Measurements from ENCODE around the gene CEP70. TPM values are rescaled to one million over a fixed set of nuclear protein-coding genes. Genes with fewer than 3 reads are reported as not detected.
"Not testable (repeated sequence)": the region's sequence is repeated elsewhere in the genome, so short reads cannot be mapped to it uniquely, and the experiment has no call there.

Gene CEP70, protein sequence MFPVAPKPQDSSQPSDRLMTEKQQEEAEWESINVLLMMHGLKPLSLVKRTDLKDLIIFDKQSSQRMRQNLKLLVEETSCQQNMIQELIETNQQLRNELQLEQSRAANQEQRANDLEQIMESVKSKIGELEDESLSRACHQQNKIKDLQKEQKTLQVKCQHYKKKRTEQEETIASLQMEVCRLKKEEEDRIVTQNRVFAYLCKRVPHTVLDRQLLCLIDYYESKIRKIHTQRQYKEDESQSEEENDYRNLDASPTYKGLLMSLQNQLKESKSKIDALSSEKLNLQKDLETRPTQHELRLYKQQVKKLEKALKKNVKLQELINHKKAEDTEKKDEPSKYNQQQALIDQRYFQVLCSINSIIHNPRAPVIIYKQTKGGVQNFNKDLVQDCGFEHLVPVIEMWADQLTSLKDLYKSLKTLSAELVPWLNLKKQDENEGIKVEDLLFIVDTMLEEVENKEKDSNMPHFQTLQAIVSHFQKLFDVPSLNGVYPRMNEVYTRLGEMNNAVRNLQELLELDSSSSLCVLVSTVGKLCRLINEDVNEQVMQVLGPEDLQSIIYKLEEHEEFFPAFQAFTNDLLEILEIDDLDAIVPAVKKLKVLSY
- 90.6 TPM for total RNA-seq

DNA sequence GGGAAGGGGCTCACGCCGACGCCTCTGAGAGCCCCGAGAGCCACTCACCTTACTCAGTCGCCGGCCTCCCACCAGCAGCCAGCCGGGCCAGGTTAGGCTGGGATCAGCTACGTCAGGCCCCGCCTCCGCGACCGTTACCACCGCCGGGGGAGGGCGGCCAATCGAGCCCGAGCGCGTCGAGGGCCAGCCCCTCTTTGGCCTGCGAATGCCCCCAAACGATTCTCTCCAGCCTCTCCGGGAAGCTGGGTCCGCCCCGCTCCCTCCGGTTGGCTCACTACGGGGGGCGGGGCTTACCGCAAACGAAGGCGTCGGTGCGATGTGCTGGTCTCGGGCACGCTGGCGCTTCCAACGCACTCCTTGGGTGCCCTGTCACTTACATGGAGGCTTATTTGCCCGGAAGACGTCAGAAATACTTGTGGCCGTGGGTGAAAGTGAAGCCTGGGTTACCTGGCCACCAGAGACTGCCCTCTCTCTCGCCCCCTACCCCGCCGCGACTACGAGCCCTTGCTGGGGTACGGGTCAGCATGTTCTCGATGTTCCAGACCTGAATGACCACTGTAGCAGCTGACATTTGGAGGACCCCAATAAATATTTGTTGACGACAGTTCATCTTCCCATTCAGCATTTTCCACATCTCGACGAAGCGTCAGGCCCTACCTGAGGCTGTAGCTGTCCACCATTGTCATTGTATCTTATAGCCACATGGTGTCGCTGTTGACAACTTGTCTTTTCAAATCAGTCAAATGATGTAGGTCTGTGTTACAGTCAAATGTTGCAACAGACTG is at the start of gene CEP70:
CEP70 (minus strand) TSS at position 111 of the 785 bp plus-strand sequence. CDS start 21,333 bp downstream, outside the sequence.
- DNase-seq, result no peak

DNA sequence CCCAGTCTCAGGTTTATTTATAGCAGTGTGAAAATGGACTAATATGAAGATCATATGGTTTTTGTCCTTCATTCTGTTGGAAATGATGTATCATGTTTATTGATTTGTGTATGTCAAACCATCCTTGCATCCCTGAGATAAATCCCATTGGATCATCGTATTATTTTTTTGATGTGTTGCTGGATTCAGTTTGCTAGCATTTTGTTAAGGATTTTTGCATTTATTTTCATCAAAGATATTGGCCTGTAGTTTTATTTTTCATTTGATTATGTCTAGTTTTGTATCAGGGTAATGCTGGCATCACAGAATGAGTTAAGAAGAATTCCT is 48.8 kb upstream of the CEP70 start:
- DNase-seq, result no peak

DNA sequence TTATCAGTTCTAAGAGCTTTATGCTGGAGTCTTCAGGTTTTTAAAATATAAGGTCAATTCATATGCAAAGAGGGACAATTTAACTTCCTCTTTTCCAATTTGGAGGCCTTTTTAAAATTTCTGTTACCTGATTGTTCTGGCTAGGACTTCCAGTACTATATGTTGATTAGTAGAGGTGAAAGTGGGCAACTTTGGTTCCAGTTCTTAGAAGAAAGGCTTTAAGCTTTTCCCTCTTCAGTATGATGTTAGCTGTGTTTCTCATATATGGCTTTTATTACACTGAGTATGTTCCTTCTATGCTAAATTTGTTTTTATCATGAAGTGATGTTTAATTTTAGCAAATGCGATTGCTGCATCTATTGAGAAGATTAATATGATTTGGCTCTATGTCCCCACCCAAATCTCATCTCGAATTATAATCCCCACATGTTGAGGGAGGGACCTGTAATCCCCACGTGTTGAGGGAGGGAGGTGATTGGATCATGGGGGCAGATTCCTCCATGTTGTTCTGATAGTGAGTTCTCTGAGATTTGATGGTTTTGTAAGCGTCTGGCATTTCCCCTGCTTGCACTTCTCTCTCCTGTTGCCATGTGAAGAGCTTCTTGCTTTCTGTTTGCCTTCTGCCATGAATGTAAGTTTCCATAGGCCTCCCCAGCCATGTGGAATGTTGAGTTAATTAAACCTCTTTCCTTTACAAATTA is 48.3 kb upstream of the CEP70 start:
- DNase-seq, result no peak

DNA sequence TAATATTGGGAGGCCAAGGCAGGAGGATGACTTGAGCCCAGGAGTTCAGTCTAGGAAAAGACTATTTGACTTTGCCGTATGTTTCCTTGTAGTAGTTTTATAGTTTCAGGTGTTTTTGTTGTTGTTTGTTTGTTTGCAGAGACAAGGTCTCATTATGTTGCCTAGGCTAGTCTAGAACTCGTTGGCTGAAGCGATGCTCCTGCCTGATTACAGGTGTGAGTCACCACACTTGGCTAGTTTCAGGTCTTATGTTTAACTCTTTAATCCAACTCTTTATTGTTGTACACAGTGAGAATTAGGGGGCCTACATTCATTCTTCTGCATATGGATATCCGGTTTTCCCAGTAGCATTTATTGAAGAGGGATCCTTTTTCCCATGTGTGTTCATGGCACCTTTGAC is 46.5 kb upstream of the CEP70 start:
- DNase-seq, result no peak

DNA sequence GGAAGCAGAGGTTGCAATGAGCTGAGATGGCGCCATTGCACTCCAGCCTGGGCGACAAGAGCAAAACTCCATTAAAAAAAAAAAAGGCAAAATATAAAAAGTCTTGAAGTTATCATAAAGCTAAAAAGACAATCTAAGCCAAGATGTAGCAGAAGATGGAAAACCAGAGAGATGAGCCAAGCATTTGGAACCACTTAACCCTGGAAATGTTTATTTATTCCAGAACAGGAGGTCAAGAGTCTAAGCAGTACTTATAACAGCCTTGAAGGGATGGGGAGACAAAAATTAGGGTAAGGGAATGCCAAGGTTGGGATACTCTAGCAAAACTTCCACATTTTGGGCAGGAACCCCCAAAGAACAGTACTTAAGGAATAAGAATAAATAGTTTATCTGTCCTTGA is 44.6 kb upstream of the CEP70 start:
- DNase-seq, result no peak

DNA sequence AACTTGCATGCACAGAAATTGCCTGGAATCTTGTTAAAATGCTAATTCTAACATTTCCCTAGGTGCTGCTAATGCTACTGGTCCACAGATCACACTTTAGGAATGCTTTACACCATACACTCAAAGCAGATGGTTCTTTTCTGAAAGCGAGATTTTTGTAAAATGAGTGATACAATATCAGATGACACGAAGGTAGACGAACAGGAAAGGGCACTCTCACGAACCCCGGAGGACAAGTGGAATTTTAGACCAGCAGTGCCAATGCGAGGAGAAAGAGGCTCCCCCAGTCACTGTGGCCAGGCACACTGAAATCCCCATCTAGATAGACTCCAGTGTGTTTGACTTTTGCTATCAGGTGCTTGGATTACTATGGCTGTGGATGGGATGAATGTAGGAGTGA is 35.5 kb upstream of the CEP70 start:
- DNase-seq, result no peak

DNA sequence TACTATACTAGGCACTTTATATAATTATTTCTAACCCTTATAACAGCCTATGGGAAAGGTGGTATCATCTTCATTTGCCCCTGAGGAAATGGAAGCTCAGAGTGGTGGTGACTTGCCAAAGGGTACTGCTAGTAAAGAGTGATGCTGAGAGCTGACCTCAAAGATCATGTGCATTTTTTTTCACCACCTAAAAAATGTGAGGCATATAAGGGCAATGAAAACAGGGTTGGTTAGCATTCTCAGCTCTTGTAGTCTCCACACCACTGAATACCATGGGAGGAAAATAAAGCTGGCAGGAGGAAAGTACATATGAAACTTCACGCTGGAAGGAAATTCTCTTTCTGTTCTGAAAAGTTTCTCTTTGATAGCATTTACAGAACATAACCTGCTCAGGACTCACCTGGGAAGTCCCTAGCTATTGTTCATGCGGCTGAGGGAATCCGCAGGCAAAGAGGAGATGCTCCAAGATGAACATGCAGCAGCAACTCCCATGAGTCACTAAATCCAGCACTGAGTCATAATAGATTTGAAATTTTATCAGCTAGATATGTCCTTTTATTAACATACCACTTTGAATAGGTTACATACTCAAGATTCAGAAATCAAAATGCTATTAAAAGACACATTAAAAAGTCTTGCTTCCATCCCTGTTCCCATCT is 31.8 kb upstream of the CEP70 start:
- no peak for DNase-seq

DNA sequence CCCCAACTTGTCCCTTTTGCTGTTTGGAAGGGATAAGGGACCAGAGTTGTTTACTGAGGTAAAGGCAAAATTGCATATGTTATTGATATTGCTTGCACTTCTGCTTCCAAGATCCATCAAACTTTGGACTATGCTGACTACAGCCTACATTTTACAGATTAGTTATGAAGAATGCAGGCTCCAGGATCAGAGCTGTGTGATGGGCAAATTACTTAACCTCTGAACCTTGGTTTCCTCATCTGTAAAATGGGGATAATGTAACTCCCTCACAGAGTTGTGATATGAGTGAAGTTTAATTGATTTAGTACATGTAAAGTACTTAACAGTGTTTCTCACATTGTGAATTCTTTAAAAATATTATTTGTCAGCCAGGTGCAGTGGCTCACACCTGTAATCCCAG is 30.5 kb upstream of the CEP70 start:
- no peak for DNase-seq

DNA sequence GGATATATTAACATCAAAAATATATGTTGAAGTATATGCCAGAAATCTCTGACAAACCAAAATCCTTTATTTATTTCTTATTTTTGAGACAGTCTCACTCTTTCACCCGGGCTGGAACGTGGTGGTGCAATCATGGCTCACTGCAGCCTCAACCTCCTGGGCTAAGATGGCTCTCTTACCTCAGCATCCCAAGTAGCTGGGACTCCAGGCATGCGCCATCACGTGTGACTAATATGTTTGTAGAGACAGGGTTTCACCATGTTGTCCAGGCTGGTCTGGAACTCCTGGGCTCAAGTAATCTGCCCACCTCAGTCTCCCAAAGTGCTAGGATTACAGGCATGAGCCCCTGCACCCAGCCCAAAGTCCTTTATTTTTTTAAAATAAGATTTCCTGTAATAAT is 26.4 kb upstream of the CEP70 start:
- no peak for DNase-seq

DNA sequence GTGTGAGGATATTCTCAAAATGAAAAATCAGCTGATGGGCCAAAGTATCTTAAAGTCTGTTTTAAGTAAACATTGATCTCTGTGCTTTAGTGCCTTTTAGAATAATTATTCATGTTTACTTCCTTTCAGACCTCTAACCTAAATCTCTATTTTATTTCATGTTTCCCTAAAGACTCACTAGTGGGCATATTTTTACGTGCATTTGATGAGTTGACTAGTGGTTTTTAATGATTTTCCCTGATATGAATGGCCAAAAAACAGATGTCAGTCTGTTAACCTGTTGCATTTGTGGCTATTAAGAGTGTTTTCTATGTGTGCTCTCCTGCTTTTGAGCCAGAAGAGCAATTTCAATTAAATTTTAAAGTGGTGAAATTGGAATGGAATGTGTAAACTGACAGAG is 21.4 kb upstream of the CEP70 start:
- no peak for DNase-seq

DNA sequence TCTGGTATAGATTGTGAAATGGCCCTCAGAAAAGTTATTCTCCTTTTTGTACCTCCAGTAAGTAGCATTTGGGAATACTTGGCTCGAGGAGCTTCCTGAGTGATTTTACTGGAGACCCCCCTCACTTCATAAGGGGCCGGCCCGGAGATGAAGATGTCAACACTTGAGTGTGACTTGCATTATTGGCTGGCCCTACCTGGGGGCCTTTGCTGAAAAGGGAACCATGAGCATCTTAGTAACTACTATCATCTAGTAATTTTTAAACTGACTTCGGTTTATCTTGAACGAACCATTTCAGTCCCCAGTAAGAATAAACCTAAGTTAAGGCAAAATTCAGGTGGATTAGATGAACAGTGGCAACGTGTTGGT is 15.8 kb upstream of the CEP70 start:
- no peak for DNase-seq

DNA sequence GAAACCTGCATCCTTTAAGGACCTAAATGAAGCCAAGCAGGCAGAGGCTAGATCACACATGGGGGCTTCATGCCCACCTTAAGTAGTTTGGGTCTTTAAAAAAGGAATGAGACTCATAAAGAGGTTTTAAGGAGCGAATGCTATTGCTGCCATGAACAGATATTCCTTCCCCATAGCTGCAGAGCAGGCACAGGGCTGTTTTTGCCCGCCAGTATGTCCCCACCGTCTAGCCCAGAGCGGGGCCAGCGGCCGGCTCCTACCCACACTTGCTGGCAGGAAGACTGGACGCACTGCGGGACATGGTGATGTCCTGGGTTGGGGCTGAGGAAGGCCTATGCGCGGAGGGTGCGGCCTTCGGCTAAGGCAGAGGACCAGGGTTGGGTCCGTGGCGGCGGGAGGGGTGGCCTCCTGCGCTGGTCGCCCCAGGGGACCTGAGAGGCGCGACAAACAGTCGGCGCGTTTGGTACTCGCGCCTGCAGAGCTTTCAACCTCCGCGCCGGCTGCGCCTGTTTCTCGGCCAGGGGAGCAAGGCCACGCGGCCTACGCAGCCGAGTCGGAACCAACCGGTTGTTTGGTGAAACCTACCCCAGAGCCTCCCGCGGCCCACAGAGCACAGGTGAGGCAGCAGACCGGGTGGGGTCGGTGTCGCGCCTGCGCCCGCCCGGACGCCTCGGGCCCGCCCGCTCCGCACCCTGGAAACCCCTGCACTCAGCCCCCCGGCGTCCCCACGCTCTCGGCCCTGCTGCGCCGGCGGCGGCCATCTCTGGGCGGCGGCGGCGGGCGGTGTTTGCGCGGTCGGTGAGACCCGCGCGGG is 14.5 kb upstream of the CEP70 start, which contains the start of gene FAIM:
FAIM (plus strand) TSS at position 450 of the 814 bp plus-strand sequence. CDS start 10,956 bp downstream, outside the sequence.
- DNase-seq, result peak; percentile 59

DNA sequence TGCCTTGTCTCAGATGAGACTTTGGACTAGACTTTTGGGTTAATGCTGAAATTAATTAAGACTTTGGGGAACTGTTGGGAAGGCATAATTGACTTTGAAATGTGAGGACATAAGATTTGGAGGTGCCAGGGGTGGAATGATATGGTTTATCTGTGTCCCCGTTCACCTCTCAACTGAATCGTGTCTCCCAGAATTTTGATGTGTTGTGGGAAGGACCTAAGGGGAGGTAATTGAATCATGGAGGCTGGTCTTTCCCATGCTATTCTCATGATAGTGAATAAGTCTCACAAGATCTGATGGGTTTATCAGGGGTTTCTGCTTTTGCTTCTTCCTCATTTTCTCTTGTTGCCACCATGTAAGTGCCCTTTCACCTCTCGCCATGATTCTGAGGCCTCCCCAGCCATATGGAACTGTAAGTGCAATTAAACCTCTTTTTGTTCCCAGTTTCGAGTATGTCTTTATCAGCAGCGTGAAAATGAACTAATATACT is 10.1 kb upstream of the CEP70 start:
- DNase-seq, result not testable (repeated sequence)

DNA sequence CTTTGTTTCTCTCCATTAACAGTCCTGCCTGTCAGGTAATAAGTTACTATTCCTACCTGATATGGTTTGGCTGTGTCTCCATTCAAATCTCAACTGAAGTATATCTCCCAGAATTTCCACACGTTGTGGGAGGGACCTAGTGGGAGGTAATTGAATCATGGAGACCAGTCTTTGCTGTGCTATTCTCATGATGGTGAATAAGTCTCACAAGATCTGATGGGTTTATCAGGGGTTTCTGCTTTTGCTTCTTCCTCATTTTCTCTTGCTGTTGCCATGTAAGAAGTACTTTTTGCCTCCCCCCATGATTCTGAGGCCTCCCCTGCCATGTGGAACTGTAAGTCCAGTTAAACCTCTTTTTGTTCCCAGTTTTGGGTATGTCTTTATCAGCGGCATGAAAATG is 7.6 kb upstream of the CEP70 start:
- DNase-seq, result not testable (repeated sequence)

DNA sequence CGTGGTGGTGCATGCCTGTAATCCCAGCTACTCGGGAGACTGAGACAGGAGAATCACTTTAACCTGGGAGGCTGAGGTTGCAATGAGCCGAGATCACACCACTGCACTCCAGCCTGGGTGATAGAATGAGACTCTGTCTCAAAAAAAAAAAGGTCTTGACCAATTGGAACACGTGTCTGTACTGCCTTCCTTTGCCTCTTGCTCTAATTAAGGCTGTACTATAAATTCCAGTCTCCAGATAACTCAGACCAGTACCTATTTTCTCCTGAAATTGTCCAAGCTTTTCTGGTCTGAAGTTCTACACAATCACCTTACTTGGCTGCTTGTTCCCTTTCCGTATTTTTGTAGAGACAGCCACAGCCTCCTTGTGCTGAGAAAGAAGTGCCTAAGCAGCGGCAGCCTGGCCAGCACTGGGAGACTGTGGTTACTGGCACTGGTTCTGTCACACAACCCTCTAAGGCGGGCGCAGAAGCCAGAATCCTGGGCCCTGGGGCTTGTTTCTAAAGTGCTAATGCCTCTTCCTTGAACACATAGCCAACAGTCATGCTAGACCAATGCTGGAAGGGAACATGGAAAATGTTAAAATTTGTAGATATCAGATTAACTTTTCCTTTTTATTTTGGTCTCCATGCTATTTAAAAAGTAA is 6.2 kb upstream of the CEP70 start:
- DNase-seq, result no peak

DNA sequence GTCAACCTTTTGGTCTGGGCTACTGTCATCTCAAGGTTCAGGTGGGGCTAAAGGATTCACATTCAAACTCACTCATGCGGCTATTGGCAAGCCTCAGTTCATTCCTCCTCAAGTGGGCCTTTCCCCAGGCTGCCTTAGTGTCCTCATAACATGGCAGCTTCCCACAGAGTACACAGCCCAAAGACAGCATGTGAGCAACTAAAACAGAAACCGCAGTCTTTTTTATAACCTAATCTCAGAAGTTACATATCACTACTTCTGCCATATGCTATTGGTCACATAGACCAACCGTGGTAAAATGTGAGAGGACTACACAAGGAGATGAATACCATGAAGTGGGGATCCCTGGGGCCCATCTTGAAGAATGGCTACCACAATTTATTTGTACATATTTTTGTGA is 4.5 kb upstream of the CEP70 start:
- DNase-seq, result no peak

DNA sequence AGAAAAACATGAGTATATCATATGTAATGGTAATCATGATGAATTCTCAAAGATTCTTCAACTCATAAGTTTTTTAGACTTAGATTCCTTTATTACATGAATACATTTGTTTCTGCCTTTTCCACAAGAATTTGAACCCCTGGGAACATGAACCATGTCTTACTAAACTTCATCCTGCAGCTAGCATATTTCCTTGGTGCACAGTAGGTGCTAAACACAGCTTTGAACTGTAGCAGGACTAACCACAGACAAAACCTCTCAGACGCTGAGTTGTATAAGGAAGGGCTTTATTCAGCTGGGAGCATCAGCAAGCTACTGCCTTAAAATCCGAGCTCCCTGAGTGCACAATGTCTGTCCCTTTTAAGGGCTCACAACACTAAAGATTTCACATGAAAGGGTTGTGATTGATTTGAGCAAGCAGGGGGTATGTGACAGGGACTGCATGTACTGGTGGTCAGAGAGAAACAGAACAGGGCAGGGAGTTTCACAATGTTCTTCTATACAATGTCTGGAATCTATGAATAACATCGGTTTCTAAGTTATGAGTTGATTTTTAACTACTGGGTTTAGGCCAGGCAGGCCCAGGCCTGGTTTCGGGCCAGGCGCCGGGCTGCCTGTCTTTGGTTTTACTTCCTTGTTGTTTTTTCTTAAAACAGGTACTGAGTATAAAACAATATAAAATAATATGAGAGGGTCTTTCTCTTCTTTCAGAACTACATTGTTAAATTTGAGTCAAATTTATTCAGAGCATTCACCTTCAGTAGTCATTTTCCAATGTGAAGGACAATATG is 3.3 kb upstream of the CEP70 start:
- DNase-seq, result not testable (repeated sequence)

DNA sequence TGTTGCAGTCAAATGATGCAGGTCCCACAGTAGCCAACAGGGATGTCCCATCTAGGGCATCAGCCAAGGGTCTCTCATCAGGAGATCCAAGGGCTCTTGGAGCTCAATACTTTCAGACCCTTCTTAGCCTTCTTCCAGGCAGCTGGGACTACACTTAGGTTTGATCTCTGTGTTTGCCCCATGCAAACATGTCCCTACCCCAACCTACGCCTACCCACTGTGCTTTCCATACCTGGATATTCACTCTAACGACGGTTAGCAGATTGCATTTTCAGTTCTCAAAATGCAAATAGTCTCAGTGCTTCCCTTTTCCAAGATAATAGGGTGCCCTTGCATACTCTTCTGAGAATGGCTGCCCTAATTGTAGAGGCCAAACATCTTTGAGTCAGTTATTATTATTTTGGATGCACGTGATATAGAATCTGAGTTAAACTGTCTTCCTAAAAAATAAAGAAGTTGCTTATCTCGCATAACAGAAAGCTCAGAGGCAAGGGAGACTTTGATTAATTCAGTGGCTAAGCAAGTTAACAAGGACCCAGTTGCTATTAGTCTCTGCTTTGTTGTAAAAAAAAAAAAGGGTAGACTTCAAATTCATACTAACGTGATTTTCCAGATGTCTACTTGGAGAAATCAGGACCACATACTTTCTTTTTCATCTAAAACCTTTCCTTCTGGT is 1.0 kb upstream of the CEP70 start:
- DNase-seq, result no peak

DNA sequence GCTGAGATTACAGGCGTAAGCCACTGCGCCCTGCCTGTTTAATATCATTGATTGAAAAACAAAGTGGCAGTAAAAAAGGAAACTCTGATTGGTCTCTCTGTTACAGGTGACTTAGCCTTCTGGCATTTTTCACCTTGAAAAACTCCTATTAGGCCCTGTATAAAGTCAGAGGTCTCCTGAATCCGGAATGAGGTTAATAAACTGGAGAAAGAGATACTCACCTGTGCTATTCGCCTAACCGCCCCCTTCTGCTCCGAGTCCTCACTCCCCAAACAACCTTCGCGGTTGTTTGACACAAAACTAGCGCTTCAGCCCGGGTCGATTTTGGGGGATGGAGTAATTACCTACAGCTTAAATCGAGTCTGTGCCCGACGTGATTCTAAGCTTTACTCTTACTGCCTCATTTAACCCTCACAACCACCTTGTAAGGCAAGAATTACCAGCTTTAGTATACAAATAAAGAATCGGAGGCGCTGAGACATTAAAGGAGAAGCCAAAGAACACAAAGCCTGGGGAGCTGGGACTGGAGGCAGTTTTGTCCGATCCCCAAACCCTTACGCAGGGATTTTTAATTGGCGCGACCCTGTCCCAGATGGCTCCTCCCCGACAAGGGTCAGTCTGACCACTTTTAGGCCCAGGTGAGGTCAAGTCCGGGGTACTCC is 441 bp downstream of the CEP70 start:
- DNase-seq, result no peak

Measured in occipital lobe (tissue), 2 donors.